K562 (cell line): ENCODE measurements around the gene APPL2.

Experiments
- CBX2 ChIP-seq: fragments of 200-600 bp; sonication (generic); IDR thresholded peaks from one replicate; pipeline ENCODE4 v1.6.1; 2012; ENCODE audit warnings: mild to moderate bottlenecking, low read length, inconsistent platforms; ENCODE audit not compliant: insufficient read depth, poor library complexity, severe bottlenecking
- CHD2 ChIP-seq: IDR thresholded peaks from 2 replicates; pipeline ENCODE4 v1.6.1; 2011; ENCODE audit warnings: low read depth, low read length
- EZH2 ChIP-seq: IDR thresholded peaks from 2 replicates; pipeline ENCODE4 v1.6.1; 2012; ENCODE audit warnings: low read depth, mild to moderate bottlenecking, inconsistent platforms, low read length, borderline replicate concordance
- FOXJ3 ChIP-seq: sonication (generic); formaldehyde crosslinking; IDR thresholded peaks from 2 replicates; pipeline ENCODE4 v1.4.0; 2020; ENCODE audit warnings: mild to moderate bottlenecking, missing genetic modification reagents
- MAFK ChIP-seq: IDR thresholded peaks from 2 replicates; pipeline ENCODE4 v1.6.1; 2011; ENCODE audit warnings: low read length, improper control_type of control experiment
- SP1 ChIP-seq: sonication (generic); formaldehyde crosslinking; IDR thresholded peaks from 2 replicates; pipeline ENCODE4 v1.8.1; 2022; ENCODE audit warnings: mild to moderate bottlenecking, missing genetic modification reagents
- TF ChIP-seq, protein P1 (sequence below): fragments of 450-650 bp; IDR thresholded peaks from 2 replicates; pipeline ENCODE4 v1.6.1; 2016; ENCODE audit warnings: mild to moderate bottlenecking
- TF ChIP-seq, protein P2 (sequence below): sonication (generic); formaldehyde crosslinking; IDR thresholded peaks from 2 replicates; pipeline ENCODE4 v1.9.0; 2022; ENCODE audit warnings: mild to moderate bottlenecking, missing genetic modification reagents

DNA sequence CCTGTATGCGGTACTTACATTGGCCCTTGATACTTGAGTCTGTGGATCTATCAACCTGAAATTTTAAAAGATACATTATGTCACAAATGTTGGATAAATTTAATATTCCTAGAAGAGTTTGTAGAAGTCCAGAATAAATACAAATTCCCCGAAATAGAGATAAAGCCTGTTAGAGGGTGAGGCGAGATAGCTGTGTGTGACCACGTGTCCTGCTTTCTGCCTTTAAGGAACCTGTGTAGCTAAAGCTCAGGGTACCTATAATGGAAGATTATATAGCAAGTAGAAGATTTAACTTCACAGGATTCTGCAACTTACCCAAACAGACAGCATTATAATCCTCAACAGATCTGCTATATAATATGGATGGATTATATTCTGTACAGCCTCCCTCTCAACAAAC is 58.8 kb downstream of the APPL2 start:
- TF ChIP-seq SP1 (CRISPR knock-in tag) (no peak), CBX2 (no peak), CHD2 (no peak), MAFK (no peak), EZH2 (no peak), FOXJ3 (CRISPR knock-in tag) (no peak)
- TF ChIP-seq, protein P1, sequence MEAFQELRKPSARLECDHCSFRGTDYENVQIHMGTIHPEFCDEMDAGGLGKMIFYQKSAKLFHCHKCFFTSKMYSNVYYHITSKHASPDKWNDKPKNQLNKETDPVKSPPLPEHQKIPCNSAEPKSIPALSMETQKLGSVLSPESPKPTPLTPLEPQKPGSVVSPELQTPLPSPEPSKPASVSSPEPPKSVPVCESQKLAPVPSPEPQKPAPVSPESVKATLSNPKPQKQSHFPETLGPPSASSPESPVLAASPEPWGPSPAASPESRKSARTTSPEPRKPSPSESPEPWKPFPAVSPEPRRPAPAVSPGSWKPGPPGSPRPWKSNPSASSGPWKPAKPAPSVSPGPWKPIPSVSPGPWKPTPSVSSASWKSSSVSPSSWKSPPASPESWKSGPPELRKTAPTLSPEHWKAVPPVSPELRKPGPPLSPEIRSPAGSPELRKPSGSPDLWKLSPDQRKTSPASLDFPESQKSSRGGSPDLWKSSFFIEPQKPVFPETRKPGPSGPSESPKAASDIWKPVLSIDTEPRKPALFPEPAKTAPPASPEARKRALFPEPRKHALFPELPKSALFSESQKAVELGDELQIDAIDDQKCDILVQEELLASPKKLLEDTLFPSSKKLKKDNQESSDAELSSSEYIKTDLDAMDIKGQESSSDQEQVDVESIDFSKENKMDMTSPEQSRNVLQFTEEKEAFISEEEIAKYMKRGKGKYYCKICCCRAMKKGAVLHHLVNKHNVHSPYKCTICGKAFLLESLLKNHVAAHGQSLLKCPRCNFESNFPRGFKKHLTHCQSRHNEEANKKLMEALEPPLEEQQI = no peak
- TF ChIP-seq, protein P2, sequence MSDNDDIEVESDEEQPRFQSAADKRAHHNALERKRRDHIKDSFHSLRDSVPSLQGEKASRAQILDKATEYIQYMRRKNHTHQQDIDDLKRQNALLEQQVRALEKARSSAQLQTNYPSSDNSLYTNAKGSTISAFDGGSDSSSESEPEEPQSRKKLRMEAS (CRISPR knock-in tag) = no peak
